ENCODE results near the gene SPSB3. TPM values are rescaled to one million over a fixed set of nuclear protein-coding genes. Genes with fewer than 3 reads are reported as not detected.

Gene SPSB3
- total RNA-seq, 1 donor from 2014 or later = 51.2 TPM

DNA sequence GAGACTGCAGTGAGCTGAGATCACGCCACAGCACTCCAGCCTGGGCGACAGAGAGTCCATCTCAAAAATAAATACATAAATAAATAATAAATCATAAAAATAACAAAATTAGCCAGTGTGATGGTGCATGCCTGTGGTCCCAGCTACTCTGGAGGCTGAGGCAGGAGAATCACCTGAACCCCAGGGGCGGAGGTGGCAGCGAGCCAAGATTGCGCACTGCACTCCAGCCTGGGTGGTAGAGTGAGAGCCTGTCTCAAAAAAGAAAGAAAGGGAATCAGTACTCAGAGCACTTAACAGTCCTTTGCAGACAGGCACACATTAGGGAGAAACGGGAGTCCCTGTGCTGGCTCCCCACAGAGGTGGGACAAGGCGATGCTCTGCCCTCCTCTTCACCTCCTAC, 51.3 kb downstream of the SPSB3 start:
- Mint-ChIP-seq H3K27me3 (no peaks in the 10 kb centered on the region), H3K4me1 (ENCODE audit: unreplicated experiment) (no peaks in the 10 kb centered on the region), H3K27ac (no peak overlapping the region), H3K36me3 (peaks cover 8% of the 10 kb centered on the region), H3K4me3 (no peak overlapping the region), H3K9me3 (no peaks in the 10 kb centered on the region)
- DNase-seq (ENCODE audit: extremely low spot score, unreplicated experiment) = no peak
- no peak for TF ChIP-seq CTCF (conservative IDR thresholded peaks at IDR 0.05)

DNA sequence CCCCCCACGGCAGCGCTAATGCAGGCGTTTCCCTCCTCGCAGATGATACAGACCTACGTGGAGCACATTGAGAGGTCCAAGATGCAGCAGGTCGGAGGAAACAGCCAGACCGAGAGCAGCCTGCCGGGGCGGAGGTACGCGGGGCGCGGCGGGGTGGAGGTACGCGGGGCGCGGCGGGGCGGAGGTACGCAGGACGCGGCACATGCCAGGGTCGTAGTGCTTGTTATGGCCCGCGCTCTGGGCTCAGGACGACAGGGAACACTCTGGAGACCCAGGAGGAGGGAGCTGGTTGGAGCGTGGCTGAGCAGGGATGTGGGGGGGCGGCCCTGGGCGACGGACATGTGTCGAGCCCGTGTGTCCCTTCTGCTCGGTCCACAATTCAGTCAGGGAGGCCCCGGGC, 52.9 kb downstream of the SPSB3 start:
- Mint-ChIP-seq H3K4me1 (ENCODE audit: unreplicated experiment) (no peaks in the 10 kb centered on the region), H3K4me3 (no peak overlapping the region), H3K27me3 (no peaks in the 10 kb centered on the region), H3K36me3 (peaks cover 8% of the 10 kb centered on the region), H3K9me3 (no peaks in the 10 kb centered on the region), H3K27ac (no peak overlapping the region)
- no peak for TF ChIP-seq CTCF (conservative IDR thresholded peaks at IDR 0.05)
- no peak for DNase-seq (ENCODE audit: extremely low spot score, unreplicated experiment)

DNA sequence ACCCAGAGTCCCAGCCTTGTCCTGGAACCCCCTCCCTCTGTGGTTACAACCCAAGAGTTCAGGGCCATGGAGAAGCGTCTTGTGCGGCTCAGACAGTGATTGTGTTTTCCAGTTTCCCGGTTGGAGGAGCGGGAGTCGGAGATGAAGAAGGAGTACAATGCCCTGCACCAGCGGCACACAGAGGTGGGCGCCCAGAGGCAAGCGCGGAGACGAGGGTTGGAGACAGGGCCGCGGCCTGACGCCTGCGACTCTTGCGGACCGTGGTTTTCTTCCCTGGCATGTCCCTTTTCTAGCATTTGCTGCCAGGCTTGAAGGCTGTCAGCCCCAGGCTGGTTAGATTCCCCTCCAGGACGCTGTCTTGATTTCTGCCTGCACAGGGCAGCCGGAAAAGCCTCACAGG, 53.3 kb downstream of the SPSB3 start:
- no peaks in the 10 kb centered on the region for H3K27me3 Mint-ChIP-seq
- peaks cover 8% of the 10 kb centered on the region for H3K36me3 Mint-ChIP-seq
- no peaks in the 10 kb centered on the region for H3K9me3 Mint-ChIP-seq
- H3K4me1 Mint-ChIP-seq (ENCODE audit: unreplicated experiment) = no peaks in the 10 kb centered on the region
- H3K27ac Mint-ChIP-seq = no peak overlapping the region
- no peak for DNase-seq (ENCODE audit: extremely low spot score, unreplicated experiment)
- TF ChIP-seq CTCF (conservative IDR thresholded peaks at IDR 0.05) = no peak
- H3K4me3 Mint-ChIP-seq = no peak overlapping the region

DNA sequence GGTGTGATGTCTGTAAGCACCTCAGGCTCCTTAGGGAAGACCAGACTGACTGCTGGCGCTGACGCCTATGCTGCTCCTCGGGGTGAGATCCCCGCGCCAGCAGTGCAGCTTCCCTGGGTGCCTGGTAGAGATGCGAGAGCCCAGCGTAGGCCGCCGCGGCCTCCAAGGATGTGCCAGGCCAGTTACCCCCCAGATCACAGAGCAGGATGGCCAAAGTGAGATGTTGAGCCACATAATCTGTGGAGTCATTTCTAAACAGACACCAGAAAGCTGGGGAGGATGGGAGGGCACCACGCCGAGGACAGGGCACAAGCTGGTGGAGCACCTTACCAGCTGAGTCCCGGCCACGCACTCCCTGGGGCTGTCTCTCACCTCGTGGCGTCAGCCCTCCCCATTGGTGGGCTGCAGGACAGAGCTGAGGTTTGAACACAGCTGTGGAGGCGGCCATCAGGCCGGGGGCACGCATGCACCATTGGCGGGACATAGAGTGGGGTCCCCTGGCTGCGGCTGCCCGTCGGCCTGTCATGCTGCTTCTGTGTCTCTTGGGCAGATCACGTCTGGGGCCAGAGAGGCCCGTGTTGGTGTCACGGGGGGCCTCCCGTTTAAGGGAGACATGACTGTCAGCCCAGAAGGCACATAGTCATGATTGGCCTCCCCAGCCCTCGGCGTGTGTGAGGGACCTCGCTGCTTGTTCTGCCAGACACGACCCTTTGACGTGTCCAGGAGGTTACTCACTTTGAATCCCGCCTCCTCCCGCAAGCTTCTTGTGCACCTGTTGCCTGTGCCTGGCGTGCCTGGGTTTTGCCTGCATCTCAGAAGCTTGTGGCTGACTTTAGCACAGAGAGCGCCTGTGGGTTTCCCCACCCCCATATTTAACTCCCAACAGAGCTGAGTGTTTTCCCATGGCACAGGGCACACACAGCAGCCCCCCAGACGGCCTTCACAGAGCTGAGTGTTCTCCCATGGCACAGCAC, 54.4 kb downstream of the SPSB3 start:
- no peak overlapping the region for H3K27ac Mint-ChIP-seq
- no peak for TF ChIP-seq CTCF (conservative IDR thresholded peaks at IDR 0.05)

More for the DNA sequence above, 54.4 kb downstream of the SPSB3 start:
- no peak for DNase-seq (ENCODE audit: extremely low spot score, unreplicated experiment)
- Mint-ChIP-seq H3K9me3 (no peaks in the 10 kb centered on the region), H3K4me3 (no peak overlapping the region), H3K36me3 (peaks cover 12% of the 10 kb centered on the region), H3K27me3 (no peaks in the 10 kb centered on the region), H3K4me1 (ENCODE audit: unreplicated experiment) (peaks cover 6% of the 10 kb centered on the region)

Small RNA genes lying within 50 kb of the gene (microRNA-seq; reads per million reads assigned to microRNA genes)
- 2.2 reads per million for gene MIR3177

Other genes starting within 250 kb of the SPSB3 start
- 1.0 TPM in 1 of 2 replicates, not detected in the other for gene TMEM204, start 248.9 kb downstream of the SPSB3 start, total RNA-seq (ENCODE audit: low replicate concordance)
- 27.9 and 55.1 TPM in 2 replicates for gene IFT140, start 170.5 kb downstream of the SPSB3 start, total RNA-seq (ENCODE audit: low replicate concordance)
- 29.0 and 31.4 TPM in 2 replicates for gene CRAMP1, start 170.2 kb downstream of the SPSB3 start, total RNA-seq (ENCODE audit: low replicate concordance)
- gene JPT2, start 104.3 kb downstream of the SPSB3 start, total RNA-seq (ENCODE audit: low replicate concordance) = 116 and 132 TPM in 2 replicates
- 50.4 and 97.5 TPM in 2 replicates for gene MAPK8IP3, start 76.4 kb downstream of the SPSB3 start, total RNA-seq (ENCODE audit: low replicate concordance)
- gene NME3, start 11.0 kb downstream of the SPSB3 start, total RNA-seq (ENCODE audit: low replicate concordance) = 54.0 and 55.9 TPM in 2 replicates
- gene EME2, start 9.8 kb downstream of the SPSB3 start, total RNA-seq (ENCODE audit: low replicate concordance) = 26.9 and 35.9 TPM in 2 replicates
- gene MRPS34, start 9.4 kb downstream of the SPSB3 start, total RNA-seq (ENCODE audit: low replicate concordance) = 95.5 and 97.9 TPM in 2 replicates
- 54.5 and 66.6 TPM in 2 replicates for gene NUBP2, start 389 bp upstream of the SPSB3 start, total RNA-seq (ENCODE audit: low replicate concordance)
- 0.17 and 0.59 TPM in 2 replicates for gene IGFALS, start 11.1 kb upstream of the SPSB3 start, total RNA-seq (ENCODE audit: low replicate concordance)
- 32.0 and 36.7 TPM in 2 replicates for gene HAGH, start 44.3 kb upstream of the SPSB3 start, total RNA-seq (ENCODE audit: low replicate concordance)
- 33.2 and 41.1 TPM in 2 replicates for gene FAHD1, start 44.6 kb upstream of the SPSB3 start, total RNA-seq (ENCODE audit: low replicate concordance)
- gene MEIOB, start 89.6 kb upstream of the SPSB3 start, total RNA-seq (ENCODE audit: low replicate concordance) = not detected in 2 replicates
- 1.3 and 5.6 TPM in 2 replicates for gene HS3ST6, start 135.8 kb upstream of the SPSB3 start, total RNA-seq (ENCODE audit: low replicate concordance)
- gene MSRB1, start 160.6 kb upstream of the SPSB3 start, total RNA-seq (ENCODE audit: low replicate concordance) = 34.8 and 37.7 TPM in 2 replicates
- not detected in 2 replicates for gene RPL3L, start 172.1 kb upstream of the SPSB3 start, total RNA-seq (ENCODE audit: low replicate concordance)
- 122 and 130 TPM in 2 replicates for gene NDUFB10, start 177.0 kb upstream of the SPSB3 start, total RNA-seq (ENCODE audit: low replicate concordance)
- gene RPS2, start 182.3 kb upstream of the SPSB3 start, total RNA-seq (ENCODE audit: low replicate concordance) = 3,017 and 3,035 TPM in 2 replicates
- gene RNF151, start 184.3 kb upstream of the SPSB3 start, total RNA-seq (ENCODE audit: low replicate concordance) = not detected in 2 replicates
- 37.0 and 40.0 TPM in 2 replicates for gene TBL3, start 189.5 kb upstream of the SPSB3 start, total RNA-seq (ENCODE audit: low replicate concordance)
- gene NOXO1, start 198.9 kb upstream of the SPSB3 start, total RNA-seq (ENCODE audit: low replicate concordance) = 0.63 and 2.0 TPM in 2 replicates
- gene GFER, start 201.6 kb upstream of the SPSB3 start, total RNA-seq (ENCODE audit: low replicate concordance) = 25.3 and 31.6 TPM in 2 replicates
- 2.4 and 2.5 TPM in 2 replicates for gene SYNGR3, start 207.4 kb upstream of the SPSB3 start, total RNA-seq (ENCODE audit: low replicate concordance)
- 43.9 and 46.1 TPM in 2 replicates for gene ZNF598, start 227.2 kb upstream of the SPSB3 start, total RNA-seq (ENCODE audit: low replicate concordance)
- gene NPW, start 237.2 kb upstream of the SPSB3 start, total RNA-seq (ENCODE audit: low replicate concordance) = 3.9 and 4.7 TPM in 2 replicates
- 23.3 and 23.4 TPM in 2 replicates for gene NHERF2, start 244.3 kb upstream of the SPSB3 start, total RNA-seq (ENCODE audit: low replicate concordance)